SKM-1 treated with dmso at 0.1 percent for 144 hours (cell line): ENCODE measurements around the gene CORO1C.
A peak's percentile ranks its signal among the peaks of the same experiment; 100 is the strongest.
"Not testable (repeated sequence)": the region's sequence is repeated elsewhere in the genome, so short reads cannot be mapped to it uniquely, and the experiment has no call there.

Source experiments
- DNase-seq: peaks from one replicate; lab custom pipeline; 2025; ENCODE audit not compliant: unreplicated experiment; lab: John Stamatoyannopoulos, UW

CORO1C gene

DNA sequence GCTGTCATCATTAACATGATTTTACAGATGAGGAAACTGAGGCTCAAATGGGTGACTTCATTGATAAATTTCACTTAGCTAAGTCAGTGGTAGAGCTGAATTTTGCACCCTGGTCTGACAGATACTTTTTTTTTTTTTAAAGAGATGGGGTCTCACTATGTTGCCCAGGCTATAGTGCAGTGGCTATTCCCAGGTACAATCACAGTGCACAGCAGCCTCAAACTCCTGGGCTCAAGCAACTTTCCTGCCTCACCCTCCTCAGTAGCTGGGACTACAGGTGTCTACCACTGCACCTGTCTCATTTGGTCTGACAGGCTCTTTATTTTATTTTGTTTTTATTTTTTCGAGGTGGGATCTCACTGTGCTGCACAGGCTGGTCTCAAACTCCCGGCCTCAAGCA lies 24.2 kb upstream of the CORO1C start:
- no peak for DNase-seq

DNA sequence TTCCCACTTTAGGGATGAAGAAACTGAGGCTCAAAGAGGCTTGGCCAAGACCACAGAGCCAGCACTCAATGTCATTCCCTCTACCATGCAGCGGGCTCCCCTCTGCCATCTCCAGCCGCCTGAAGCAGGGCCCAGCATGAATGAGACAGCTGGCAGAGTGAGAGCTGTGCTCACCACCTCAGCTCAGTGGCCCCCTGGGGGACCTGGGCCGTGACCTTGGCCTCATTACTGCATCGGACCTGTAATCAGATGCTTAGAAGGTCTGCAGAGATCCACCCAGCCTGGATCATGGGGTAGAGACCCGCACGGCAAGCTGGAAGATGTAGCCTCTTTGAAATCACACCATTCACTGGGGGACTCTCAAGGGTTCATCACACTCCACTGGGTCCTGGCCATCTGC lies 22.7 kb upstream of the CORO1C start:
- DNase-seq = no peak

DNA sequence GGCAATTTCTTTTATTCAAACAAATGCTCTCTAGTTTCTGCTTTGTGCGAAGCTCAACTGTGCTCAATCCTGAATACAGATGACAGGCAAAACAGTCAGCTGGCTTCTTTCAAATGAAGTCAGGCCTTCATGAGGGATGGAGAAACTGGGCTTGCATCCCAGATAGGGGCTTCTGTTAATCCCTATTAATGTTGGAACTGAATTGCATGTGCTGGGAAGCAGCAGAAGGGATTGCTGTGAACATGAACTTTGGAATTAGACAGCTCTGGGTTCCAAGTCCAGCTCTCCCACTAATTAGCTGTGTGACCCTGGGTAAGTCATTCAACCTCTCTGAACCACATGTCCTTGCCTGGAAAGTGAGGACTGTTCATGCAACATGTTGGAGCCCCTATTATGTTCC lies 21.1 kb upstream of the CORO1C start:
- no peak for DNase-seq

DNA sequence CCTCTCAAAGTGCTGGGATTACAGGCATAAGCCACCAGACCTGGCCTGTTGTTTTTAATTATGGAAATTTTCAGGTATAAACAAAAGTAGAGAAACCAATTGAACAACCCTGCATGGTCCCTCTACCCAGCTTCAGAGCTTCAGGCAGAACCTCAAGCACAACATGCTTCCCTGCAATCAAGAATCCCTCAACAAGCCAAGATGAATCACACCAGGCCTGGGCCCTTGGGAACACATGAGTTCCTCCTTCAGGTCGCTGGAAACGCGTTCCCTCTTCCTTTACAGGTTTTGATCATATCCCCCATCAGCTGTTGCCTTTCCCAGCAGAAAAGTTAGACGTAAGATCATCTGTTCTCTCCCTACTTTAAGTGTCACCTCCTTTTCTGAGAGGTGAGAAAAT lies 20.5 kb upstream of the CORO1C start:
- no peak for DNase-seq

DNA sequence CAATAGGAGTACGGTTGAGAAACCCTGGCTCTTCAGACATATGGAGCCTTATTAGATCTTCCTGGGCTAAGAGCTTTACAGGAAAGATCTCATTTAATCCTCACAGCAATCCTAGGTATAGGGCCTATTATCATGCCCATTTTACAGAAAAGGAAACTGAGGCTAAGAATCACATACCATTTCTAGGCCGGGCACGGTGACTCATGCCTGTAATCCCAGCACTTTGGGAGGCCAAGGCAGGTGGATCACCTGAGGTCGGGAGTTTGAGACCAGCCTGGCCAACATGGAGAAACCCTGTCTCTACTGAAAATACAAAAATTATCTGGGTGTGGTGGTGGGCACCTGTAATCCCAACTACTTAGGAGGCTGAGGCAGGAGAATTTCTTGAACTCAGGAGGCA lies 19.7 kb upstream of the CORO1C start:
- not testable (repeated sequence) for DNase-seq

DNA sequence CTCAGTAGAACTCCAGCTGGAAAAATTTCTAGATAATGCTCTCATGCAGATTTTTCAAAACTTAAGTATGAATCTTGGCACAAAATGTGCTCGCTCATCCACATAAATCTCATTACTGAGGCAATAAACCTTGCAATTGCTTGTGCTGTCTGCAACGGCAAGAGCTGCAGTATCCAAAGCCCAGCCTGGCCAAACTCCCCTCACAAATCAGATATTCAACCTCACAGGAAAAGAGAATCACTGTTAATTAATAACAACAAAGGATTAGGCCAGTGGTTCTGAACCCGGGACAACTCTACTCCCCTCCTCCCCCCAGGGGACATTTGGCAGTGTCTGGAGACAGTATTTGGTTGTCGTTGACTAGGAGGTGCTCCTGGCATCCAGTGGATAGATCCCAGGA lies 19.2 kb upstream of the CORO1C start:
- DNase-seq = no peak

DNA sequence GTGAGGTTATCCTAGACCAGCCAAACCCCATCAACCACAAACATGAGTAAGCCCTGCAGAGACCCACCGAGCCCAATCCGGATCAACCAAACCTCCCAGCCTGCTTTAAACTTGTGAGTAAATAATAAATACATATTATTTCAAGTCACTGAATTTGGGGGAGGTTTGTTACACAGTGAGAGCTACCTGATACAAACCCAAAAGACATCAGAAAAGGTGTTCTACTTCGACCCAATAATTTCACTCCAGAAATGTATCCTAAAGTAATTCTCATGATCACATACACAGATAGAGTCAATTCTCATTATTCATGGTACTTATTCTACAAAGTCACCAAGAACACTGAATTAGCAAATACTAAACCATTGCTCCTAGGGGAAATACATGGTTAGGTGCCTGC lies 16.2 kb upstream of the CORO1C start:
- no peak for DNase-seq

DNA sequence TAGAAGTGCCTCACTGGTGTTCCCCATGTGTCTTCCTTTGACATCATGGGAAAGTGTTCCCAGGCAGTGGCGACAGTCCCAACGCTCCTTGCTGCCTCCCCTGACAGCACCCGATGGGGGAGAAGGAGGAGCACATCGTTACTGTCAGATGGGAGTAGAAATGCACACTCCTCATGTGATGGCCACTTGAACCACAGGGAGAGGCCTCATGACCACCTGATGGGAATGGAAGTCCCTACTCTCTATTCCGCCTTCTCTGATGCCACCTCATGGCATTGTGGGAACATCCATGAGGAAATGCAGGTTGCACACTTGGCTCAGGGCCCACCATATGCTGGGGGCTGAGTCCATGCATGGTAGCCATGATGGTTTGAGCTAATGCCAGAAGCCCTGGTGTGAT lies 14.3 kb upstream of the CORO1C start:
- no peak for DNase-seq

DNA sequence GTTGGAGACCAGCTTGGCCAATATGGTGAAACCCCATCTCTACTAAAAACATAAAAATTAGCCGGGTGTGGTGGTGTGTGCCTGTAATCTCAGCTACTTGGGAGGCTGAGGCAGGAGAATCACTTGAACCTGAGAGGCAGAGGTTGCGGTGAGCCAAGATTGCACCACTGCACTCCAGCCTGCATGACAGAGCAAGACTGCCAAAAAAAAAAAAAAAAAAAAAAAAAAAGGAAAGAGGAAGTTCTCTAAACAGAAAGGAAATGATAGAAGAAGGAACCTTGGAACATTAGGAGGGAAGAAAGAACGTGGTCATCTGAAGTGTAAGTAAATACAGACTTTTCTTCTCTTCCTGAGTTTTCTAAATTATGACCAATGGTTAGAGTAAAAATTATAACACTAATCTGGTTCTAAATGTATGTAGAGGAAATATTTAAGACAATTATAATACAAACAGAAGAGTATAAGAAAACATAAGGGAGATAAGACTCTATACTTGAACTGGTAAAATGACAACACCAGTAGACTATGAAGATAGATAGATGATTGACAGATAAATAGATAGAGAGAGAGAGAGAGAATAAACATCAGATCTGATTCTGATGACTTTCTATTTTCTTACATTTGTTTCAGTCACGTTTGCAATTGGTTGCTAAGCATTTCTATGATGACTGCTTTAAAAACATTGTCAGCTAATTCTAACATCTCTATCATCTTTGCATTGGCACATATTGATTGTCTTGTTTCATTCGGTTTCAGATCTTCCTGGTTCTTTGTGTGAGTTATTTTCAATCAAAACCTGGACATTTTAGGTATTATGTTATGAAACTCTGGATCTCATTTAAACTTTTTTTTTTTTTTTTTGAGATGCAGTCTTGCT lies 12.9 kb upstream of the CORO1C start:
- DNase-seq = peak; percentile 55

DNA sequence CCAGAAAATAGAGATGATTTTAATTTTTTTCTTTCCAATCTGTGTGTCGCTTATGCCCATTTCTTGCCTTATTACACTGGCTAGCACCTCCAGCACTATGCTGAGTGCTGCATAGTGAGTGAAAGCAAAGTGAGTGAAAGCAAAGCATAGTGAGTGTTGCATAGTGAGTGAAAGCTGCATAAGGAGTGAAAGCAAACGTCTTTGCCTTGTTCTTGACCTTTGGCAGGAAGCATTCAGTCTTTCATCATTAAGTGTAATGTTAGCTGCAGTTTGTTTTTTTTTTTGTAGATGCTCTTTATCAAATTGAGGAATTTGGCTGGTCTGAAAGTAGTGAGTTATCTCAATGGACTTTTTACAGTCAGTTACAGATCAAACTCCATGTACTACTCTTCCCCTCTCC lies 6.9 kb upstream of the CORO1C start:
- DNase-seq = no peak

DNA sequence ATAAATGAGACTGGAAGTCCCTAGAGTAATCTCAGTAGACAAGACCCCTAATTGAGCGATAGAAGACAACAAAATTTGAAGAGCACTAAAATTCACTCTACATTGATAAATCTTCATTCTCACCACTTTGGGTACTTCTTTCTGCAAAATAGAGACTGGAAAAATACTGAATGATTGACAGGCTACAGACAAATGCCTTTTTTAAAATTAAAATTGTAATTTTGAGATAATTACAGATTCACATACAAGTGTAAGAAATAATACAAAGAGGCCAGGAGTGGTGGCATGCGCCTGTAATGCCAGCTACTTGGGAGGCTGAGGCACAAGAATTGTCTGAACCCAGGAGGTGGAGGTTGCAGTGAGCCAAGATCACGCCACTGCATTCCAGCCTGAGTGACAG lies 4.5 kb upstream of the CORO1C start:
- no peak for DNase-seq

DNA sequence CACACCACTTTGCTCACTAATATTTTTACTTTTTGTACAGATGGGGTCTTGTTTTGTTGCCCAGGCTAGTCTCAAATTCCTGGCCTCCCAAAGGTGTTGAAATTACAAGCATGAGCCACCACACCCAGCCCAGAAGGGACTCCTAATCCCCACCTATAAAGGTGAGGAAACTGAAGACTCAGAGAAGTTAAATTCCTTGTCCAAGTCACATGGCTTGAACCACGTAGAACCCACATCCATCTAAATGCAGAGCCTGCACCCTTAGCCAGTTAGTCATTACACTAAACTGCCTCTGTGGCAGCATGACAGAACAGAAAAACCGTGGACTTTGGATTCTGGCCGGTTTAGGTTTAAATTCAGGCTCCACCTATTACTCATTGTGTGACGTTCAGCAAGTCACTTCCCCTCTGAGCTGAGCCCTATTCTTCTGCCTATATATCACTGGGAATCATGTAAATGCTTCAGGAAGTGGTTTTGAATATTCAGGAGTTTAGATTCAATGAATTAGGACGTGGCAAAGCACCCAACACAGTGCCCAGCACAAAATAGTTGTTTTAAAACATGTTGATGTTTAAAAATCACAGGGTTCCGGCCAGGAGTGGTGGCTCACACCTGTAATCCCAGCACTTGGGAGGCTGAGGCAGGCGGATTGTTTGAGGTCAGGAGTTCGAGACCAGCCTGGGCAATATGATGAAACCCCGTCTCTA lies 3.0 kb upstream of the CORO1C start:
- peak; percentile 5 for DNase-seq

DNA sequence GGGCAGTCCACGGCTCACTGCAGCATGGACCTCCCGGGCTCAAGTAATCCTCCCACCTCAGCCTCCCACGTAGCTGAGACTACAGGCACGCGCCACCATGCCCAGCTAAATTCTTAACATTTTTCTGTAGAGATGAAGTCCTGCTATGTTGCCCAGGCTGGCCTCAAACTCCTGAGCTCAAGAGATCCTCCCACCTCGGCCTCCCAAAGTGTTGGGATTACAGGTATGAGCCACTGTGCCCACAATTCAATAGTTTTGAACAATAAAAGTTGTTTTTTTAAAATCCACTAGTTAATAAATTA lies 1.9 kb upstream of the CORO1C start:
- DNase-seq = not testable (repeated sequence)

DNA sequence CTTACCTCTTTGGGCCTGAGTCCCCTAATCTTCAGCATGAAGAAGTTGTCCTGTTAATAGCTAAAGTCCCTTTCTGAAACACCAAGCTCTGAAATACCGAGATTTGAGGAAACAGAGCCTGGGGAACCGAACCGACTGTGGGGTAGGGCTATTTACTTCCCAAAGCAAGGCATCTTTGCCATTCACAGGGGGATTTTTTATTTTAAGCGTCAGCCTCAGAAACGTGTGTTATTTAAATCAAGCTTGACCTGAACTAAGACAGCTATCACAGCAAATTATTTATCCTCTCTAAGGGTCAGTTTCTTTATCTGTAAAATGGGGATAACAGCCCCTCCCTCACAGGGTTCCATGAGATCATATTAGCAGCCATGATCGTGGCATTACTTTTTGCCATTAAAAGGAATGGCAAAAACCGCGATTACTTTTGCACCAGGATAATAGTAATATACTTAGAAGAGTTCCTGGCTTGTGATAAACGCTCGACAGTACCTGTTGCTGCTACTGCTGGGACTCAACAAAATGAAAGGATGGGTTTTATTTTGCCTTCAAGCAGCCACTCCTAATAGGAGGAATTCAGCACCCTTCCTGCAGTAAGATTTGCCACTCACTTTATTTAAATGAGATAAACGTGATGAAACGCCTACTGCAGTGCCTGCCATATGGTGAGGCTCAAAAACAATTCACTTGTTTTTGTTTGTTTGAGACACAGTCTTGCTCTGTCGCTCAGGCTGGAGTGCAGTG lies 1.3 kb upstream of the CORO1C start:
- no peak for DNase-seq

DNA sequence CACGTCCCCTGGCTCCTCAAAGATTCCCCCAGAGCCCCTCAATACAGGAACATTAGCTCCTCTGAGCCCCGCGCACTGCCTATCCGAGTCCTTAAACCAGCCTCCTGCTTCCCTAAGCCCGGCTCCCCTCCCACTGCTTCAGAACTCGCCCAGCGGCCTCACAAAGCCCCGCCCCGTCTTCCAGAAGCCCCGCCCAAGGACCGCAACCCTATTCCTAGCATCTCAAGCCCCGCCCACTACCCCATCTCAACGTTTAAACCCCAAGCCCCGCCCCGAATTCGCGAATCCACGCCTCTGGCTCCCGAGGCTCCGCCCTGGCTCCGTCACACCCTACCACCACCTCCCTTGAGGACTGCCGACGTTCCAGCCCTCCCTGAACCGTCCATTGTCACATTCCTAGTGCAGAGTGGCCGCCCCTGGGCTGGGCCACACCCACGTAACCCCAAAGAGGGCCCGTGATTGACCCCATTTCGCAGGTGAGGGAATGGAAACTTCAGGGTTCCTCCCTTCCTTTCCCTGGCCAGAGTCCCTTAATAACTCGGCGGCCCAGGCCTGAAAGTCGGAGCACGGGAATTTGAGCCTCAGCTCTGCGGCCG lies 646 bp upstream of the CORO1C start:
- DNase-seq = peak; percentile 83

DNA sequence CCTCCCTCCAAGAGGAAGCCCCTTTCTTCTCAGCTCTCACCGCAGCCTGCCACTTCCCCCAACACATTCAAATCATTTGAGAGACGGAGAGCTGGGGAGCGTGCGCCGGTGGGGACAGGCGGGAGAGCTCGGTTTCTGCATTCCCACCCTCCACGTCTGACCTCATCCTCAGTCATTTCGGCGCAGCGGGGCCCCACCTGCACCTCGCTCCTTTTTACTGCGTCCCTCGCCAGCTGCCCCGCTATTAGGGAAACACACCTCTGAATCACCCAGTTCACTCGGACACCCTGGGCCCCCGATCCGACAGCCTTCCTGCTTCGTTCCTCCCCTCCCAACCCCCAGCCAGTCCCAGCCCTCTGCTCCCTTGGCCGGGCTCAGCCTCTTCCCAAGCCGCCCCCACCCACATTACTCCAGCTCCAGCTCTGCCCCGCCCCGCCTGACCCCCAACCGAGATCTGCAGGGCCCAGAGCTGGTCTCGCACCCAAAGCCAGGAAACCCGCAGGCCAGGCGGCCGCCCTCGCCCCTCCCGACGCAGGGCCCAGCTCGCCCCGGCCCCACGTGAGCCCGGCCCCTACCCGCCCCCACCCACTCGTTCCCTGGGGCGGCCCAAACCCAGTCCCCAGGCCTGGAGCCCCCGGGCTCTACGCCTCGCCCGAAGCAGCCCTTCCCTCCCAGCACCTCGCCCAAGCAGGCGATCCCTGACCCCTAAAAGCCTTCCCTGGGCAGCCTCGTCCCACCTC lies 783 bp downstream of the CORO1C start:
- peak; percentile 40 for DNase-seq

DNA sequence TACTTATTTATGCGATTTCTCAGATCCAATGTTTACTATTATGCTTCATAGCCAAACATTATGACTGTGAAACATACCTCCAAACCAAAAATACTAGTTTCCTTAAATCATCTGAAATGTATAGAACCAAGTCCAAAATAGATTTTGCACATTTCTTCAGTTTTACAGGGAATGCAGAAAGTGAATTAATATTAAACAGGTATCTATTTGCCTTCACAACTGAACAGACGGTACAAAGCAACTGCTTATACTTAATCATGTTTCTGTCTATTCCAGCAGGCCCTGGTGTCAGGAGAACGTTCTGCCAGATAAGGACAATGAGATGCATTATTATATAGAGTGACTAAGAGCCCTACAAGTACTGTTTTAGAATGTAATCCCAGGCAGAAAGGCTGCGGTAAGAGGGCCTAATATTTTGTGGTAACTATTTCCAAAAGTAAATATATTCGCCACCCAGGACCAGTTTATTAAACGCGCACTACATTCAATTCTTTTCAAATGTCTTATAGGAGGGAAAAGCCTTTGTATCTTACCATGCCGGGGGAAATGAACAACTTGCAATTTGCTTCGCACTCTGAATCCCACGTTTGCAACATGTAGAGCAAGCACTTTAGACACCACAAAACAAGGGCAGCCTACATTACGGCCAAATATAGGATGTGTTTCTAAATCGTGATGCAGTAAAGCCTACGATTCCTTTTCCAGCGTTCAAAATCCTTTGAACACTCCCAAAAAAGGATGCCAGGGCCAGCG lies 1.5 kb downstream of the CORO1C start:
- no peak for DNase-seq

DNA sequence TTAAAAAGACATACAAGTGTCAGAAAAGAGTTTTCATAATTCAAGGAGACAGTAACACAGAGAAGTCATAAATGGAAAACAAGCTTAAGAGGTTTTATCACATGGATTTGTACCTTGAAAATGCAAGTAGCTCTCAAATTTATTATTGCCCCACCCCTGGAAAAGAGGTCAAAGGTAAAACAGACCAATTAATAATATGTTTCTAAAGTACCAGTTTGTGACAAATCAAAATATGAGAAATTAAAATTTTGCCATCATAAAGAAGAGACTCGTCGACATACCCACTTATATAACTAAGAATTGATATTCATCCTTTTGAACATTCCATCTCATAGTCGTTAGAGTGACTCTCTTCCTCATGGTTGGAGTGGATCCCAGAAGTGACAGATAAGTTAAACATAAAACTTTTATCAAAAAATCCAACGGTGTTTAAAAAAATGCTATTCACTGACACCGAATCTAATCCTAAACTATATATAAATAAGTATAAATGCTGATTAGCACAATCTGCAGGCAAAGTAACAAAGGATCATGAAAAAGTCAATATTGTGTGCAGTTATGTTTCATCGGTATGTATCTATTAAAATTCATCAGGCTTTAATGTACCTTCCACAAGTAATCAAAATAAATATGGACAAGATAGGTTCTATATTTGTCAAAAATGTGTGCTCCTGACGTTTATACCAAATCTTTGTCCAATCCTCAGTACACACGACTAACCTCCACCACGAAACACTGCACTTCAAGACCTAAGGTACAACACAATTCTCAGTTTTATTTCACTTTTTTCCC lies 2.3 kb downstream of the CORO1C start:
- DNase-seq = no peak
